B cell (primary cell): ENCODE results near the gene HTT. TPM values are rescaled to one million over a fixed set of nuclear protein-coding genes. Genes with fewer than 3 reads are reported as not detected.

Experiments used
- ATAC-seq: fragments of 200-7000 bp; cut with Tn5 transposase; one replicate; pipeline ENCODE4 v1.10.0; 2021; ENCODE audit warnings: low read depth, mild to moderate bottlenecking, moderate number of reproducible peaks, moderate library complexity
- CTCF ChIA-PET: fragments of 350-600 bp; sonication (Branson Sonifier 250); formaldehyde crosslinking; loops from one replicate; lab custom pipeline; 2021; ENCODE audit warnings: antibody characterized with exemption, inconsistent platforms; lab: Charles Lee
- POLR2A ChIA-PET: fragments of 350-600 bp; sonication (Branson Sonifier 250); formaldehyde crosslinking; loops from one replicate; lab custom pipeline; 2021; ENCODE audit warnings: antibody characterized with exemption; lab: Charles Lee
- DNase-seq: peaks from one replicate; pipeline ENCODE4 v3.0.0; 2013
- H2AFZ ChIP-seq: 2 replicates; pipeline ENCODE4 v1.6.1; 2012; ENCODE audit warnings: mild to moderate bottlenecking, low read depth, low read length; ENCODE audit not compliant: insufficient read depth, poor library complexity, severe bottlenecking
- H3K27ac ChIP-seq, 2 donors: 1 replicate in 1 of 2; 2 replicates in 1 of 2; pipeline ENCODE4 v1.5.1; 2012 to 2013; ENCODE audit warnings: low read length in 2 of 2, mild to moderate bottlenecking in 2 of 2, moderate library complexity in 1 of 2
- H3K27me3 ChIP-seq, 4 experiments: fragments of 200-600 bp in 1 of 4; sonication (generic) in 1 of 4; replicated peaks in 1 of 4; 1 replicate in 2 of 4; 2 replicates in 2 of 4; pipeline versions ENCODE4 v1.6.1 to v1.7.0; 2013 to 2016; ENCODE audit warnings: low read length in 3 of 4, mild to moderate bottlenecking in 2 of 4, mixed read lengths in 1 of 4, moderate library complexity in 1 of 4; ENCODE audit not compliant: insufficient read depth in 4 of 4, control insufficient read depth in 3 of 4; ENCODE audit errors: control extremely low read depth in 1 of 4
- H3K36me3 ChIP-seq, 2 experiments: replicated peaks in 1 of 2; 1 replicate in 1 of 2; 2 replicates in 1 of 2; pipeline versions ENCODE4 v1.6.1 to v1.7.1; 2013; ENCODE audit warnings: low read length in 1 of 2; ENCODE audit not compliant: insufficient read depth in 2 of 2, control insufficient read depth in 1 of 2; ENCODE audit errors: control extremely low read depth in 1 of 2, extremely low read depth in 1 of 2
- H3K4me1 ChIP-seq, 2 donors: fragments of 200-600 bp in 1 of 2; sonication (generic) in 1 of 2; 1 replicate in 1 of 2; 2 replicates in 1 of 2; pipeline versions ENCODE4 v1.5.1 to v1.6.1; 2013 to 2017; ENCODE audit warnings: low read length in 2 of 2; ENCODE audit not compliant: control insufficient read depth in 2 of 2, insufficient read depth in 2 of 2
- H3K4me2 ChIP-seq: replicated peaks from 2 replicates; pipeline ENCODE3; 2012; ENCODE audit warnings: mild to moderate bottlenecking, low read depth, low read length; ENCODE audit not compliant: poor library complexity, severe bottlenecking
- H3K4me3 ChIP-seq, 5 experiments: fragments of 200-600 bp in 1 of 5; sonication (generic) in 1 of 5; 1 replicate in 3 of 5; 2 replicates in 2 of 5; pipeline versions ENCODE4 v1.5.1 to v1.7.0; 2011 to 2016; ENCODE audit warnings: low read length in 4 of 5, mild to moderate bottlenecking in 4 of 5, low read depth in 2 of 5, control low read depth in 1 of 5, moderate library complexity in 1 of 5; ENCODE audit not compliant: insufficient read depth in 1 of 5; ENCODE audit errors: control extremely low read depth in 1 of 5, extremely low read depth in 1 of 5
- H3K79me2 ChIP-seq: fragments of 200-600 bp; sonication (generic); one replicate; pipeline ENCODE4 v1.6.0; 2016; ENCODE audit warnings: low read length; ENCODE audit not compliant: control insufficient read depth, insufficient read depth
- H3K9ac ChIP-seq: fragments of 200-600 bp; sonication (generic); 2 replicates; pipeline ENCODE4 v1.6.1; 2017; ENCODE audit warnings: mild to moderate bottlenecking, low read length, moderate library complexity
- H3K9me3 ChIP-seq, 3 donors: one replicate each; pipeline versions ENCODE4 v1.6.1 to v1.7.1; 2013; ENCODE audit warnings: low read length in 2 of 3; ENCODE audit not compliant: control insufficient read depth in 2 of 3, insufficient read depth in 1 of 3; ENCODE audit errors: control extremely low read depth in 1 of 3
- H4K20me1 ChIP-seq: 2 replicates; pipeline ENCODE4 v1.6.0; 2012; ENCODE audit warnings: mild to moderate bottlenecking, low read length; ENCODE audit not compliant: insufficient read depth, control insufficient read depth, poor library complexity, severe bottlenecking
- H3K27ac Mint-ChIP-seq: one replicate; pipeline ENCODE4 v1.8.0; 2021; ENCODE audit warnings: mixed read lengths
- H3K27me3 Mint-ChIP-seq: one replicate; pipeline ENCODE4 v1.8.0; 2021; ENCODE audit warnings: mixed read lengths
- H3K4me1 Mint-ChIP-seq: one replicate; pipeline ENCODE4 v1.8.0; 2021; ENCODE audit warnings: mixed read lengths
- H3K4me3 Mint-ChIP-seq: one replicate; pipeline ENCODE4 v1.8.0; 2021; ENCODE audit warnings: mixed read lengths
- H3K9me3 Mint-ChIP-seq: one replicate; pipeline ENCODE4 v1.8.0; 2022; ENCODE audit warnings: mixed read lengths; ENCODE audit not compliant: insufficient read depth
- CTCF ChIP-seq: fragments of 200-600 bp; IDR thresholded peaks from one replicate; pipeline ENCODE4 v1.8.0; 2022; ENCODE audit warnings: antibody characterized with exemption, mild to moderate bottlenecking
- EZH2 ChIP-seq: IDR thresholded peaks from 2 replicates; pipeline ENCODE4 v1.6.1; 2012; ENCODE audit warnings: borderline replicate concordance, low read depth, mild to moderate bottlenecking, moderate library complexity, low read length; ENCODE audit not compliant: insufficient read depth, poor library complexity, severe bottlenecking
- WGBS: methylation state at CpG from one replicate; pipeline ENCODE4 v1.1.5; 2013; ENCODE audit warnings: missing lambda C conversion rate; ENCODE audit not compliant: insufficient coverage; 5-methylcytosine and 5-hydroxymethylcytosine counted together
- intact Hi-C: fragments of 100-400 bp; cut with micrococcal nuclease; formaldehyde crosslinking; loops from one replicate; pipeline ENCODE4 v1.10.0; 2022
- polyA plus RNA-seq: library from polyadenylated mRNA; depleted of rRNA; stranded (reverse); fragments of >200 nt; gene quantifications from 2 replicates; pipeline ENCODE4 v1.2.3, GENCODE V29; 2012
- total RNA-seq, 2 donors: library from RNA; stranded (reverse); fragments of 120-200 nt in 1 of 2; gene quantifications; 1 replicate in 1 of 2; 2 replicates in 1 of 2; pipeline versions ENCODE4 v1.2.3 to v1.2.4, GENCODE V29; 2013 to 2022

HTT gene
- total and polyA plus RNA-seq, 2 donors (not counting 1 experiment from before 2014, with no cell fraction given) = 52.8 to 195 TPM

- no CpG with 5 or more reads among the region's 3 CpGs for WGBS
- H3K4me3 Mint-ChIP-seq = no peak overlapping the region
- no peak overlapping the region for H3K4me3 ChIP-seq
- H3K9me3 ChIP-seq = no peaks in the 10 kb centered on the region
- intact Hi-C loops = no loop called here
- no peaks in the 10 kb centered on the region for H3K4me1 ChIP-seq
- no peaks in the 10 kb centered on the region for H3K27me3 Mint-ChIP-seq
- CTCF ChIA-PET = interaction anchor here (1.0 to 1.3 kb wide), 2 partner anchors 14 to 22 kb away, joined by 3 to 4 read pairs; no protein-coding TSS in a partner anchor
- H3K36me3 ChIP-seq = peaks cover 33 to 85% of the 10 kb centered on the region in 2 experiments
- no peak overlapping the region for H3K27ac Mint-ChIP-seq
- H3K27me3 ChIP-seq = no peaks in the 10 kb centered on the region
- ATAC-seq (no peak), DNase-seq (no peak)
- H3K27ac ChIP-seq = no peak overlapping the region
- no peaks in the 10 kb centered on the region for H4K20me1 ChIP-seq
- no peak overlapping the region for H3K9ac ChIP-seq
- no peaks in the 10 kb centered on the region for H3K9me3 Mint-ChIP-seq
- no peaks in the 10 kb centered on the region for H3K79me2 ChIP-seq
- POLR2A ChIA-PET = no interaction called here
- no peak overlapping the region for H2AFZ ChIP-seq
- no peak overlapping the region for H3K4me2 ChIP-seq
- no peak for TF ChIP-seq CTCF
- TF ChIP-seq EZH2 = no peak
- H3K4me1 Mint-ChIP-seq = no peaks in the 10 kb centered on the region
These were observed 55.7 kb downstream of the HTT start for GRCh38 chr4:3130201-3130600.

- H3K4me1 Mint-ChIP-seq = no peaks in the 10 kb centered on the region
- DNase-seq (no peak), ATAC-seq (no peak)
- Histone ChIP-seq H3K36me3 (peaks cover 35 to 83% of the 10 kb centered on the region in 2 experiments), H3K4me3 (no peak overlapping the region), H3K4me2 (no peak overlapping the region), H3K27me3 (no peaks in the 10 kb centered on the region), H3K79me2 (no peaks in the 10 kb centered on the region), H3K9ac (no peak overlapping the region), H3K4me1 (no peaks in the 10 kb centered on the region), H4K20me1 (no peaks in the 10 kb centered on the region), H3K27ac (no peak overlapping the region), H3K9me3 (no peaks in the 10 kb centered on the region), H2AFZ (no peak overlapping the region)
- no peaks in the 10 kb centered on the region for H3K9me3 Mint-ChIP-seq
- CTCF ChIA-PET = interaction anchor here (1.0 to 1.3 kb wide), 2 partner anchors 15 to 23 kb away, joined by 3 to 4 read pairs; no protein-coding TSS in a partner anchor
- WGBS = 98% methylated on average over 4 of the region's 4 CpGs
- H3K27me3 Mint-ChIP-seq = no peaks in the 10 kb centered on the region
- intact Hi-C loops = no loop called here
- POLR2A ChIA-PET = no interaction called here
- no peak overlapping the region for H3K27ac Mint-ChIP-seq
- TF ChIP-seq CTCF (no peak), EZH2 (no peak)
- no peak overlapping the region for H3K4me3 Mint-ChIP-seq
These were observed 56.3 kb downstream of the HTT start for GRCh38 chr4:3130826-3131225.
